Gastrocnemius medialis (tissue), 4 donors: ENCODE measurements around the gene EFCAB5. TPM values are rescaled to one million over a fixed set of nuclear protein-coding genes. Genes with fewer than 3 reads are reported as not detected.

Source experiments
- ATAC-seq, 2 donors: fragments of 150-250 bp; one replicate each; pipeline ENCODE4 v1.9.1; 2016
- DNase-seq, 2 donors: peaks; one replicate each; pipeline ENCODE4 v3.0.0-alpha.2; 2019
- H3K27ac ChIP-seq, 4 donors: fragments of 200-600 bp; sonication (generic); 1 replicate in 1 of 4; 2 replicates in 3 of 4; pipeline ENCODE4 v1.5.1; 2016 to 2018; ENCODE audit warnings: mild to moderate bottlenecking in 2 of 4, moderate library complexity in 1 of 4
- H3K27me3 ChIP-seq, 3 donors: fragments of 200-600 bp; sonication (generic) in 2 of 3; 1 replicate in 1 of 3; 2 replicates in 2 of 3; pipeline versions ENCODE4 v1.5.1 to v1.6.0; 2016 to 2019; ENCODE audit warnings: mild to moderate bottlenecking in 1 of 3, moderate library complexity in 1 of 3
- H3K36me3 ChIP-seq, 2 donors: fragments of 200-600 bp; sonication (generic) in 1 of 2; one replicate each; pipeline ENCODE4 v1.5.1; 2017 to 2018
- H3K4me1 ChIP-seq, 2 donors: fragments of 200-600 bp; sonication (generic) in 1 of 2; one replicate each; pipeline ENCODE4 v1.5.1; 2016 to 2017; ENCODE audit warnings: mild to moderate bottlenecking in 2 of 2
- H3K4me3 ChIP-seq, 4 donors: fragments of 200-600 bp; sonication (generic) in 3 of 4; 1 replicate in 1 of 4; 2 replicates in 3 of 4; pipeline ENCODE4 v1.5.1; 2016 to 2019; ENCODE audit warnings: mild to moderate bottlenecking in 2 of 4
- H3K9me3 ChIP-seq, 3 donors: fragments of 200-600 bp; sonication (generic) in 2 of 3; 1 replicate in 1 of 3; 2 replicates in 2 of 3; pipeline ENCODE4 v1.5.1; 2016 to 2019
- CTCF ChIP-seq, 5 experiments: fragments of 450-650 bp in 3 of 5; fragments of 200-600 bp in 2 of 5; sonication (generic) in 2 of 5; IDR thresholded peaks in 4 of 5; conservative IDR thresholded peaks in 1 of 5; 1 replicate in 4 of 5; 2 replicates in 1 of 5; pipeline ENCODE4 v1.5.1; 2016 to 2019; ENCODE audit warnings: antibody characterized with exemption in 5 of 5, mild to moderate bottlenecking in 3 of 5, moderate library complexity in 3 of 5
- POLR2A ChIP-seq, 2 donors: fragments of 450-650 bp; IDR thresholded peaks; one replicate each; pipeline ENCODE4 v1.6.1; 2017; ENCODE audit warnings: antibody characterized with exemption in 2 of 2, mild to moderate bottlenecking in 2 of 2, moderate library complexity in 2 of 2
- in situ Hi-C, 4 donors: fragments of 200-750 bp; cut with MboI; loops; one replicate each; pipeline versions ENCODE4 v1.15.0 to v1.8.0; 2017; ENCODE audit warnings: low sequenced_read_pairs in 4 of 4
- intact Hi-C: fragments of 100-400 bp; cut with DNase I; formaldehyde crosslinking; loops from one replicate; pipeline ENCODE4 v1.15.1; 2023; ENCODE audit warnings: low total_unique reads
- total RNA-seq, 4 donors: library from RNA; depleted of rRNA; stranded (reverse); fragments of >200 nt; gene quantifications; one replicate each; pipeline versions ENCODE4 v1.1.0 to v1.2.3, GENCODE V29; 2016

Gene EFCAB5
- total RNA-seq, 4 donors from 2014 or later: 0.04 to 0.36 TPM; not detected in 2

GRCh38 chr17:29927546-29927945 is 13.9 kb upstream of the EFCAB5 start:
- ATAC-seq (no peak), DNase-seq (no peak)
- no peaks in the 10 kb centered on the region for H3K9me3 ChIP-seq
- H3K27me3 ChIP-seq: no peaks in the 10 kb centered on the region
- no peaks in the 10 kb centered on the region for H3K36me3 ChIP-seq
- H3K4me1 ChIP-seq: peaks cover 36 to 39% of the 10 kb centered on the region in 2 donors
- H3K4me3 ChIP-seq: peak overlapping the region in 1 of 4 donors; percentile 3
- no peak for TF ChIP-seq POLR2A (IDR thresholded peaks at IDR 0.05)
- TF ChIP-seq CTCF (IDR thresholded peaks at IDR 0.05 in 4 of 5, conservative IDR thresholded peaks at IDR 0.05 in 1 of 5): no peak
- H3K27ac ChIP-seq: no peak overlapping the region
- in situ Hi-C loops: loop anchor here (25.0 kb wide), 3 partner anchors 315 to 365 kb away; partner anchors contain the start of genes CORO6 (in 2 of the 4), ABHD15 (in 1 of the 4), ANKRD13B (in 1 of the 4) and GIT1 (in 1 of the 4)
- intact Hi-C loops: no loop called here

GRCh38 chr17:29929006-29929532 is 12.4 kb upstream of the EFCAB5 start:
- peak in 1 of 2 donors; percentile 15 for DNase-seq
- peak overlapping the region; percentile 79 to 95 (median 90) for H3K4me3 ChIP-seq
- H3K36me3 ChIP-seq: no peaks in the 10 kb centered on the region
- intact Hi-C loops (no loop called here), in situ Hi-C loops (loop anchor here (25.0 kb wide), 3 partner anchors 317 to 367 kb away; partner anchors contain the start of genes CORO6 (in 2 of the 4), ABHD15 (in 1 of the 4), ANKRD13B (in 1 of the 4) and GIT1 (in 1 of the 4))
- peaks cover 36 to 39% of the 10 kb centered on the region in 2 donors for H3K4me1 ChIP-seq
- ATAC-seq: peak in 1 of 2 donors; percentile 7
- TF ChIP-seq POLR2A (IDR thresholded peaks at IDR 0.05): no peak
- no peaks in the 10 kb centered on the region for H3K9me3 ChIP-seq
- H3K27me3 ChIP-seq: no peaks in the 10 kb centered on the region
- peak overlapping the region; percentile 93 to 98 (median 94) for H3K27ac ChIP-seq

- ATAC-seq: peak; percentile 80 to 84
- H3K4me1 ChIP-seq: peaks cover 36 to 39% of the 10 kb centered on the region in 2 donors
- in situ Hi-C loops: loop anchor here (5.0 to 25.0 kb wide), 4 partner anchors 122 to 367 kb away; partner anchors contain the start of genes CORO6 (in 2 of the 4), ABHD15 (in 1 of the 4), ANKRD13B (in 1 of the 4) and GIT1 (in 1 of the 4)
- peak; percentile 77 to 84 for DNase-seq
- H3K4me3 ChIP-seq: peak within 1 kb of the TSS; percentile 79 to 95 (median 90)
- H3K27me3 ChIP-seq: no peaks in the 10 kb centered on the region
- H3K36me3 ChIP-seq: no peaks in the 10 kb centered on the region
- H3K9me3 ChIP-seq: no peaks in the 10 kb centered on the region
- intact Hi-C loops: loop anchor here (1.0 to 5.0 kb wide), 5 partner anchors 62 to 362 kb away; partner anchors contain the start of genes ABHD15 and TP53I13
- TF ChIP-seq POLR2A (IDR thresholded peaks at IDR 0.05) (peak; percentile 67 to 74), CTCF (IDR thresholded peaks at IDR 0.05 in 4 of 5, conservative IDR thresholded peaks at IDR 0.05 in 1 of 5) (peak in 3 of 5 experiments; percentile 15 to 22 (median 18))
- H3K27ac ChIP-seq: peak within 1 kb of the TSS; percentile 93 to 98 (median 94)
Measured at GRCh38 chr17:29929533-29930408, 11.7 kb upstream of the EFCAB5 start, which contains the start of gene SSH2. SSH2 (minus strand) TSS chr17:29930228; CDS start chr17:29930000, 228 bp downstream.

GRCh38 chr17:29930409-29931010 is 10.9 kb upstream of the EFCAB5 start:
- no peak for TF ChIP-seq POLR2A (IDR thresholded peaks at IDR 0.05)
- TF ChIP-seq CTCF (IDR thresholded peaks at IDR 0.05 in 4 of 5, conservative IDR thresholded peaks at IDR 0.05 in 1 of 5): no peak
- no peaks in the 10 kb centered on the region for H3K27me3 ChIP-seq
- peak overlapping the region; percentile 79 to 95 (median 90) for H3K4me3 ChIP-seq
- intact Hi-C loops: loop anchor here (1.0 to 5.0 kb wide), 6 partner anchors 63 to 363 kb away; partner anchors contain the start of genes ABHD15 and TP53I13
- DNase-seq: no peak
- no peaks in the 10 kb centered on the region for H3K9me3 ChIP-seq
- no peaks in the 10 kb centered on the region for H3K36me3 ChIP-seq
- peaks cover 36 to 39% of the 10 kb centered on the region in 2 donors for H3K4me1 ChIP-seq
- in situ Hi-C loops: loop anchor here (5.0 to 25.0 kb wide), 4 partner anchors 123 to 368 kb away; partner anchors contain the start of genes CORO6 (in 2 of the 4), ABHD15 (in 1 of the 4), ANKRD13B (in 1 of the 4) and GIT1 (in 1 of the 4)
- peak; percentile 46 to 49 for ATAC-seq
- H3K27ac ChIP-seq: peak overlapping the region; percentile 93 to 98 (median 94)
